Fibroblast of upper back skin (primary cell): ENCODE measurements around the gene CD300H.
A peak's percentile ranks its signal among the peaks of the same experiment; 100 is the strongest.

Source experiments
- DNase-seq: peaks from one replicate; pipeline ENCODE4 v3.0.0-alpha.2; 2013

Gene CD300H

GRCh38 chr17:74567397-74567796 is at the start of gene CD300H:
CD300H (minus strand) TSS chr17:74567509.
- no peak for DNase-seq

GRCh38 chr17:74616696-74617095 is 49.4 kb upstream of the CD300H start:
- no peak for DNase-seq

- DNase-seq: no peak
Measured at GRCh38 chr17:74612046-74612445, 44.7 kb upstream of the CD300H start.

GRCh38 chr17:74610108-74610507 is 42.8 kb upstream of the CD300H start:
- no peak for DNase-seq

- DNase-seq: no peak
Measured at GRCh38 chr17:74608511-74608910, 41.2 kb upstream of the CD300H start.

GRCh38 chr17:74607221-74607620 is 39.9 kb upstream of the CD300H start:
- no peak for DNase-seq

GRCh38 chr17:74606050-74606449 is 38.7 kb upstream of the CD300H start:
- DNase-seq: no peak

- peak; percentile 63 for DNase-seq
Measured at GRCh38 chr17:74605361-74605760, 38.1 kb upstream of the CD300H start.

GRCh38 chr17:74604761-74605160 is 37.5 kb upstream of the CD300H start:
- DNase-seq: no peak

GRCh38 chr17:74604200-74604599 is 36.9 kb upstream of the CD300H start:
- no peak for DNase-seq

GRCh38 chr17:74603746-74604145 is 36.4 kb upstream of the CD300H start:
- no peak for DNase-seq

GRCh38 chr17:74603037-74603635 is 35.8 kb upstream of the CD300H start:
- DNase-seq: no peak

GRCh38 chr17:74601944-74602572 is 34.7 kb upstream of the CD300H start:
- DNase-seq: peak; percentile 17

- no peak for DNase-seq
Measured at GRCh38 chr17:74599448-74599939, 32.2 kb upstream of the CD300H start.

- DNase-seq: no peak
Measured at GRCh38 chr17:74599023-74599399, 31.7 kb upstream of the CD300H start.

- DNase-seq: no peak
Measured at GRCh38 chr17:74598346-74599022, 31.2 kb upstream of the CD300H start.

- DNase-seq: no peak
Measured at GRCh38 chr17:74597069-74597790, 29.9 kb upstream of the CD300H start.

- DNase-seq: no peak
Measured at GRCh38 chr17:74595037-74595750, 27.9 kb upstream of the CD300H start.

- peak; percentile 8 for DNase-seq
Measured at GRCh38 chr17:74592087-74592990, 25.0 kb upstream of the CD300H start, which contains the start of gene CD300LD. CD300LD (minus strand) TSS chr17:74592283; CDS start chr17:74592202, 81 bp downstream.

GRCh38 chr17:74591503-74591902 is 24.2 kb upstream of the CD300H start:
- no peak for DNase-seq

- no peak for DNase-seq
Measured at GRCh38 chr17:74585711-74586110, 18.4 kb upstream of the CD300H start.
